H1 (cell line): ENCODE data around the gene ISL2. TPM values are rescaled to one million over a fixed set of nuclear protein-coding genes. Genes with fewer than 3 reads are reported as not detected.

Experiments used
- CTCF ChIA-PET: fragments of 300-600 bp; sonication (Branson Sonifier 250); formaldehyde crosslinking; loops from one replicate; lab custom pipeline; 2021; ENCODE audit not compliant: partially characterized antibody; lab: Charles Lee
- POLR2A ChIA-PET: fragments of 300-600 bp; sonication (Branson Sonifier 250); formaldehyde crosslinking; loops from one replicate; lab custom pipeline; 2021; ENCODE audit warnings: inconsistent platforms; ENCODE audit not compliant: partially characterized antibody; lab: Charles Lee
- DNase-seq, 2 experiments: peaks; one replicate each; pipeline versions ENCODE4 v3.0.0 to v3.0.0-alpha.2; 2010 to 2022; ENCODE audit warnings: low spot score in 2 of 2, low read depth in 1 of 2, mixed read lengths in 1 of 2
- FAIRE-seq: peaks from 2 replicates; lab custom pipeline; 2011; peaks lifted over from hg19 to GRCh38; lab: Jason Lieb, UNC
- H2AFZ ChIP-seq: 2 replicates; pipeline ENCODE4 v1.8.1; 2012; ENCODE audit warnings: low read length, inconsistent platforms
- H2AK5ac ChIP-seq: 2 replicates; pipeline ENCODE4 v1.6.1; 2013; ENCODE audit warnings: low read depth, low read length
- H2BK120ac ChIP-seq: replicated peaks from 2 replicates; pipeline ENCODE3; 2013; ENCODE audit warnings: low read depth, low read length, inconsistent platforms
- H2BK12ac ChIP-seq: 2 replicates; pipeline ENCODE4 v1.6.1; 2013; ENCODE audit warnings: low read depth, low read length
- H2BK15ac ChIP-seq: 2 replicates; pipeline ENCODE4 v1.6.1; 2013; ENCODE audit warnings: low read length
- H2BK20ac ChIP-seq: 2 replicates; pipeline ENCODE4 v1.6.1; 2013; ENCODE audit warnings: low read length
- H2BK5ac ChIP-seq: 2 replicates; pipeline ENCODE4 v1.6.1; 2013; ENCODE audit warnings: low read depth, low read length
- H3K14ac ChIP-seq: 2 replicates; pipeline ENCODE4 v1.6.1; 2013; ENCODE audit warnings: inconsistent platforms; ENCODE audit not compliant: insufficient read length
- H3K18ac ChIP-seq: 2 replicates; pipeline ENCODE4 v1.6.1; 2013; ENCODE audit warnings: low read length; ENCODE audit errors: extremely low read depth
- H3K23ac ChIP-seq: 2 replicates; pipeline ENCODE4 v1.6.1; 2013; ENCODE audit warnings: inconsistent platforms; ENCODE audit not compliant: insufficient read length
- H3K23me2 ChIP-seq: 2 replicates; pipeline ENCODE4 v1.6.1; 2013; ENCODE audit warnings: low read depth, low read length
- H3K27ac ChIP-seq: 2 replicates; pipeline ENCODE4 v1.6.1; 2011; ENCODE audit warnings: low read depth, low read length, inconsistent platforms
- H3K27me3 ChIP-seq, 4 experiments: replicated peaks in 1 of 4; 1 replicate in 1 of 4; 2 replicates in 3 of 4; pipeline versions ENCODE4 v1.6.1 to v1.8.1; 2011 to 2013; ENCODE audit warnings: low read length in 3 of 4, mild to moderate bottlenecking in 3 of 4, inconsistent platforms in 2 of 4, mixed read lengths in 2 of 4, moderate library complexity in 1 of 4; ENCODE audit not compliant: control insufficient read depth in 3 of 4, insufficient read depth in 3 of 4; ENCODE audit errors: extremely low read depth in 1 of 4
- H3K36me3 ChIP-seq, 4 experiments: 2 replicates each; pipeline versions ENCODE4 v1.6.1 to v1.8.1; 2011 to 2013; ENCODE audit warnings: mild to moderate bottlenecking in 4 of 4, low read length in 3 of 4, moderate library complexity in 2 of 4, control low read depth in 1 of 4, inconsistent platforms in 1 of 4; ENCODE audit not compliant: insufficient read depth in 4 of 4, control insufficient read depth in 2 of 4
- H3K4ac ChIP-seq: replicated peaks from 2 replicates; pipeline ENCODE3; 2013; ENCODE audit warnings: low read length, low read depth, mixed read lengths, inconsistent platforms; ENCODE audit not compliant: insufficient read length
- H3K4me1 ChIP-seq, 4 experiments: replicated peaks in 1 of 4; 1 replicate in 1 of 4; 2 replicates in 3 of 4; pipeline versions ENCODE4 v1.6.1 to v1.8.1; 2011 to 2013; ENCODE audit warnings: low read length in 3 of 4, inconsistent platforms in 2 of 4, mixed read lengths in 1 of 4; ENCODE audit not compliant: insufficient read depth in 4 of 4, control insufficient read depth in 3 of 4
- H3K4me2 ChIP-seq, 2 experiments: 2 replicates each; pipeline versions ENCODE4 v1.6.1 to v1.8.1; 2011 to 2013; ENCODE audit warnings: low read depth in 2 of 2, low read length in 2 of 2, control low read depth in 1 of 2, inconsistent platforms in 1 of 2, mild to moderate bottlenecking in 1 of 2; ENCODE audit not compliant: insufficient read depth in 1 of 2
- H3K4me3 ChIP-seq, 4 experiments: fragments of 200-600, 300-600 bp in 1 of 4; sonication (generic), shearing (Covaris generic), sonication (Bioruptor Twin) in 1 of 4; 2 replicates each; pipeline versions ENCODE4 v1.5.1 to v1.8.1; 2011 to 2016; ENCODE audit warnings: low read length in 4 of 4, low read depth in 3 of 4, control low read depth in 2 of 4, inconsistent platforms in 2 of 4, mild to moderate bottlenecking in 2 of 4, mixed read lengths in 1 of 4, moderate library complexity in 1 of 4; ENCODE audit not compliant: insufficient read depth in 2 of 4; ENCODE audit errors: extremely low read depth in 1 of 4
- H3K56ac ChIP-seq: replicated peaks from 2 replicates; pipeline ENCODE3; 2013; ENCODE audit warnings: low read depth, mild to moderate bottlenecking, mixed read lengths, low read length, inconsistent platforms; ENCODE audit not compliant: insufficient read length
- H3K79me1 ChIP-seq: 2 replicates; pipeline ENCODE4 v1.6.1; 2013; ENCODE audit warnings: low read depth, low read length, control low read depth
- H3K79me2 ChIP-seq, 2 experiments: 2 replicates each; pipeline versions ENCODE4 v1.6.1 to v1.8.1; 2012 to 2013; ENCODE audit warnings: low read length in 2 of 2, mild to moderate bottlenecking in 2 of 2, inconsistent platforms in 1 of 2; ENCODE audit not compliant: insufficient read depth in 2 of 2, control insufficient read depth in 1 of 2
- H3K9ac ChIP-seq, 4 experiments: replicated peaks in 1 of 4; 1 replicate in 1 of 4; 2 replicates in 3 of 4; pipeline versions ENCODE4 v1.6.1 to v1.8.1; 2011 to 2013; ENCODE audit warnings: low read depth in 3 of 4, low read length in 3 of 4, control low read depth in 2 of 4, mild to moderate bottlenecking in 2 of 4, moderate library complexity in 2 of 4, inconsistent platforms in 1 of 4; ENCODE audit errors: extremely low read depth in 1 of 4
- H3K9me3 ChIP-seq, 2 experiments: 2 replicates each; pipeline versions ENCODE4 v1.6.1 to v1.8.1; 2012 to 2013; ENCODE audit warnings: mild to moderate bottlenecking in 2 of 2, moderate library complexity in 2 of 2, control low read depth in 1 of 2, inconsistent platforms in 1 of 2, low read depth in 1 of 2, low read length in 1 of 2, mixed read lengths in 1 of 2; ENCODE audit not compliant: insufficient read depth in 2 of 2
- H4K20me1 ChIP-seq, 2 experiments: replicated peaks in 1 of 2; 2 replicates each; pipeline versions ENCODE3 to v1.8.1; 2011 to 2013; ENCODE audit warnings: inconsistent platforms in 2 of 2, low read length in 2 of 2, mild to moderate bottlenecking in 1 of 2; ENCODE audit not compliant: insufficient read depth in 2 of 2, control insufficient read depth in 1 of 2
- H4K5ac ChIP-seq: 2 replicates; pipeline ENCODE4 v1.6.1; 2013; ENCODE audit warnings: low read length, low read depth, mixed read lengths, inconsistent platforms; ENCODE audit not compliant: insufficient read length
- H4K8ac ChIP-seq: 2 replicates; pipeline ENCODE4 v1.8.0; 2013; ENCODE audit warnings: mild to moderate bottlenecking, moderate library complexity, low read length, inconsistent platforms; ENCODE audit not compliant: insufficient read depth; ENCODE audit errors: extremely low read depth
- H4K91ac ChIP-seq: replicated peaks from 2 replicates; pipeline ENCODE3; 2013; ENCODE audit warnings: low read length, mixed read lengths, inconsistent platforms; ENCODE audit not compliant: insufficient read length
- CTBP2 ChIP-seq: IDR thresholded peaks from 2 replicates; pipeline ENCODE4 v1.7.0; 2011; ENCODE audit warnings: borderline replicate concordance, mild to moderate bottlenecking, moderate library complexity, mixed read lengths, low read length; ENCODE audit not compliant: insufficient read depth, insufficient read length
- JUND ChIP-seq: IDR thresholded peaks from 2 replicates; pipeline ENCODE4 v1.6.1; 2011; ENCODE audit warnings: mild to moderate bottlenecking, improper control_type of control experiment, low read length
- KDM5A ChIP-seq: fragments of 200-600 bp; IDR thresholded peaks from 2 replicates; pipeline ENCODE4 v1.7.1; 2012; ENCODE audit warnings: mild to moderate bottlenecking, low read length, inconsistent platforms, mixed read lengths
- SIN3A ChIP-seq, 2 experiments: IDR thresholded peaks in 1 of 2; conservative IDR thresholded peaks in 1 of 2; 2 replicates each; pipeline ENCODE4 v1.6.1; 2011 to 2012; ENCODE audit warnings: low read length in 2 of 2, improper control_type of control experiment in 1 of 2, low read depth in 1 of 2, mild to moderate bottlenecking in 1 of 2
- SIX5 ChIP-seq: IDR thresholded peaks from 2 replicates; pipeline ENCODE4 v1.6.1; 2011; ENCODE audit warnings: mild to moderate bottlenecking, low read depth, low read length
- TEAD4 ChIP-seq: IDR thresholded peaks from 2 replicates; pipeline ENCODE4 v1.6.1; 2012; ENCODE audit warnings: low read depth, low read length, inconsistent platforms, mixed read lengths
- ZNF274 ChIP-seq: IDR thresholded peaks from 2 replicates; pipeline ENCODE4 v1.7.0; 2012; ENCODE audit warnings: low read length, borderline replicate concordance; ENCODE audit errors: extremely low read depth
- WGBS, 2 experiments: shearing (Covaris generic) in 1 of 2; methylation state at CpG; one replicate each; pipeline versions ENCODE4 v1.1.6 to v1.1.7; 2013 to 2015; ENCODE audit warnings: low lambda C conversion rate in 2 of 2, mixed read lengths in 2 of 2, inconsistent platforms in 1 of 2, low coverage in 1 of 2, missing lambda C conversion rate in 1 of 2; ENCODE audit not compliant: insufficient replicate concordance in 2 of 2, insufficient coverage in 1 of 2, insufficient read length in 1 of 2; ENCODE audit errors: extremely low coverage in 1 of 2, missing lambda C conversion rate in 1 of 2; 5-methylcytosine and 5-hydroxymethylcytosine counted together
- polyA plus RNA-seq, 7 experiments: library from polyadenylated mRNA; depleted of rRNA in 3 of 7; stranded (reverse) in 5 of 7; unstranded in 2 of 7; fragments of >200 nt in 5 of 7; fragments of 200-250 nt in 2 of 7; gene quantifications; 1 replicate in 5 of 7; 2 replicates in 1 of 7; 4 replicates in 1 of 7; pipeline versions ENCODE4 v1.2.1 to v1.2.3, GENCODE V29; 2011 to 2013; ENCODE audit warnings: missing spikeins in 2 of 7, mixed read lengths in 2 of 7
- total RNA-seq: library from RNA; stranded (reverse); fragmentation: NEBNext Ultra II Directional; extraction: Animal tissue kit (Norgen Biotek cat#: 25700); gene quantifications from 2 replicates; pipeline ENCODE4 v1.2.1, GENCODE V29; 2021
- TF ChIP-seq, protein P1 (sequence below), 3 experiments: IDR thresholded peaks; 1 replicate in 2 of 3; 2 replicates in 1 of 3; pipeline versions ENCODE4 v1.5.1 to v1.6.1; 2011; ENCODE audit warnings: low read length in 3 of 3, mild to moderate bottlenecking in 3 of 3, inconsistent platforms in 2 of 3, low read depth in 1 of 3, moderate library complexity in 1 of 3; ENCODE audit not compliant: insufficient read depth in 1 of 3; ENCODE audit errors: control extremely low read depth in 1 of 3

The ISL2 gene
- total and polyA plus RNA-seq, 2 of the 8 experiments (the other 6 are each of a cell fraction or from before 2014, with no cell fraction given), result 0.32 to 0.99 TPM

DNA sequence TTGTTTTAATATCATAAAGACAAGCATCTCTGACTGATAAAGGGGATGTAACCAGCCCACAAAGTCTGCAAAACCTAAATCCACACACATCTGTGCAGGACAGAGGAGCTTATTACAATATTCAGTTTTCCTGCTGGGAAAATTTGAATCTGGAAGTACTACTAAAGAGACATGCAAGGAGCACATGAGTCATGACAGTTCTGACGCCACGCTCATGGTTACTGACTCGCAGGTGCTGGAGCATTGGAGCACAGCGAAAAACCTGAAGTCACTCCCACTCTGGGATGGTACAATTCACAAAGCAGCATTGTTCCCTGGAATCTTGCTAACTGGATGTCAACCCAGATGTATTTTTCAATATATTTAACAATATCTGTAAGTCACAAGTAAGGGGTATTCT lies 7.6 kb upstream of the ISL2 start:
- no peak for DNase-seq
- CTCF ChIA-PET, result interaction anchor here (0.6 to 9.2 kb wide), 11 partner anchors 12 to 656 kb away, joined by 3 to 130 read pairs (median 5); no protein-coding TSS in a partner anchor
- TF ChIP-seq, protein P1, sequence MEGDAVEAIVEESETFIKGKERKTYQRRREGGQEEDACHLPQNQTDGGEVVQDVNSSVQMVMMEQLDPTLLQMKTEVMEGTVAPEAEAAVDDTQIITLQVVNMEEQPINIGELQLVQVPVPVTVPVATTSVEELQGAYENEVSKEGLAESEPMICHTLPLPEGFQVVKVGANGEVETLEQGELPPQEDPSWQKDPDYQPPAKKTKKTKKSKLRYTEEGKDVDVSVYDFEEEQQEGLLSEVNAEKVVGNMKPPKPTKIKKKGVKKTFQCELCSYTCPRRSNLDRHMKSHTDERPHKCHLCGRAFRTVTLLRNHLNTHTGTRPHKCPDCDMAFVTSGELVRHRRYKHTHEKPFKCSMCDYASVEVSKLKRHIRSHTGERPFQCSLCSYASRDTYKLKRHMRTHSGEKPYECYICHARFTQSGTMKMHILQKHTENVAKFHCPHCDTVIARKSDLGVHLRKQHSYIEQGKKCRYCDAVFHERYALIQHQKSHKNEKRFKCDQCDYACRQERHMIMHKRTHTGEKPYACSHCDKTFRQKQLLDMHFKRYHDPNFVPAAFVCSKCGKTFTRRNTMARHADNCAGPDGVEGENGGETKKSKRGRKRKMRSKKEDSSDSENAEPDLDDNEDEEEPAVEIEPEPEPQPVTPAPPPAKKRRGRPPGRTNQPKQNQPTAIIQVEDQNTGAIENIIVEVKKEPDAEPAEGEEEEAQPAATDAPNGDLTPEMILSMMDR (IDR thresholded peaks at IDR 0.05; ENCODE audit: control extremely low read depth in 1 of 3, insufficient read depth in 1 of 3, low read depth in 1 of 3, low read length in 3 of 3), result no peak
- TF ChIP-seq TEAD4 (no peak), CTBP2 (no peak), KDM5A (no peak), JUND (no peak), ZNF274 (no peak), SIX5 (no peak), SIN3A (conservative IDR thresholded peaks at IDR 0.05 in 1 of 2, IDR thresholded peaks at IDR 0.05 in 1 of 2; ENCODE audit: low read depth in 1 of 2, low read length in 2 of 2) (no peak)

More for the DNA sequence above, 7.6 kb upstream of the ISL2 start:
- Histone ChIP-seq H3K9me3 (no peaks in the 10 kb centered on the region), H3K4me1 (peaks cover 0 to under 1% (median under 1%) of the 10 kb centered on the region in 4 experiments; a peak in 4 of 7 replicates), H4K20me1 (no peaks in the 10 kb centered on the region), H2BK15ac (no peak overlapping the region), H2AFZ (no peak overlapping the region), H4K5ac (no peak overlapping the region), H3K4ac (no peak overlapping the region), H4K8ac (no peak overlapping the region), H3K27ac (no peak overlapping the region), H3K27me3 (peaks cover 0 to 5% (median 1%) of the 10 kb centered on the region in 4 experiments; a peak in 3 of 7 replicates), H3K56ac (no peak overlapping the region), H3K23me2 (no peaks in the 10 kb centered on the region), H3K9ac (no peak overlapping the region), H3K23ac (no peak overlapping the region), H3K14ac (no peak overlapping the region), H2BK5ac (no peak overlapping the region), H2BK12ac (no peak overlapping the region), H2BK20ac (no peak overlapping the region), H3K4me2 (no peak overlapping the region), H3K79me2 (no peaks in the 10 kb centered on the region), H3K18ac (no peak overlapping the region), H4K91ac (no peak overlapping the region), H2AK5ac (no peak overlapping the region), H3K4me3 (no peak overlapping the region), H2BK120ac (no peak overlapping the region), H3K36me3 (no peaks in the 10 kb centered on the region), H3K79me1 (no peaks in the 10 kb centered on the region)
- 91% methylated on average over 4 of the region's 4 CpGs; no CpG with 5 or more reads in 1 of the 2 experiments for WGBS, 2 experiments
- POLR2A ChIA-PET, result no interaction called here
- FAIRE-seq, result no peak
